ENCODE data around the gene PRR36. TPM values are rescaled to one million over a fixed set of nuclear protein-coding genes. Genes with fewer than 3 reads are reported as not detected.

Gene PRR36
- total RNA-seq, 4 donors from 2014 or later, result 0.52 TPM; not detected in 3

- Histone ChIP-seq H3K4me3 (peak overlapping the region; percentile 46 to 62 (median 54)), H3K27ac (replicated peaks in 1 of 4) (peak overlapping the region; percentile 69 to 96 (median 89)), H3K9me3 (no peaks in the 10 kb centered on the region), H3K36me3 (peaks cover 16 to 23% (median 21%) of the 10 kb centered on the region in 4 donors), H3K27me3 (peaks cover 11 to 59% (median 28%) of the 10 kb centered on the region in 4 donors), H3K4me1 (peaks cover 28 to 56% (median 52%) of the 10 kb centered on the region in 4 donors)
- TF ChIP-seq, protein P1, sequence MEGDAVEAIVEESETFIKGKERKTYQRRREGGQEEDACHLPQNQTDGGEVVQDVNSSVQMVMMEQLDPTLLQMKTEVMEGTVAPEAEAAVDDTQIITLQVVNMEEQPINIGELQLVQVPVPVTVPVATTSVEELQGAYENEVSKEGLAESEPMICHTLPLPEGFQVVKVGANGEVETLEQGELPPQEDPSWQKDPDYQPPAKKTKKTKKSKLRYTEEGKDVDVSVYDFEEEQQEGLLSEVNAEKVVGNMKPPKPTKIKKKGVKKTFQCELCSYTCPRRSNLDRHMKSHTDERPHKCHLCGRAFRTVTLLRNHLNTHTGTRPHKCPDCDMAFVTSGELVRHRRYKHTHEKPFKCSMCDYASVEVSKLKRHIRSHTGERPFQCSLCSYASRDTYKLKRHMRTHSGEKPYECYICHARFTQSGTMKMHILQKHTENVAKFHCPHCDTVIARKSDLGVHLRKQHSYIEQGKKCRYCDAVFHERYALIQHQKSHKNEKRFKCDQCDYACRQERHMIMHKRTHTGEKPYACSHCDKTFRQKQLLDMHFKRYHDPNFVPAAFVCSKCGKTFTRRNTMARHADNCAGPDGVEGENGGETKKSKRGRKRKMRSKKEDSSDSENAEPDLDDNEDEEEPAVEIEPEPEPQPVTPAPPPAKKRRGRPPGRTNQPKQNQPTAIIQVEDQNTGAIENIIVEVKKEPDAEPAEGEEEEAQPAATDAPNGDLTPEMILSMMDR (IDR thresholded peaks at IDR 0.05), result no peak
- no peak for TF ChIP-seq POLR2A (IDR thresholded peaks at IDR 0.05; ENCODE audit: low read depth)
- TF ChIP-seq POLR2AphosphoS5 (IDR thresholded peaks at IDR 0.05), result no peak
- no peak for TF ChIP-seq EP300 (IDR thresholded peaks at IDR 0.05)
- DNase-seq (ENCODE audit: extremely low spot score), result no peak
- 2% methylated on average over 18 of the region's 104 CpGs for WGBS
- intact Hi-C loops (cut with DNase I), result no loop called here
Observed at GRCh38 chr19:7916103-7916954, 42.1 kb upstream of the PRR36 start.

- 55% methylated on average over 16 of the region's 24 CpGs for WGBS
- Histone ChIP-seq H3K4me1 (peaks cover 24 to 51% (median 47%) of the 10 kb centered on the region in 4 donors), H3K4me3 (peak overlapping the region; percentile 46 to 62 (median 54)), H3K27me3 (peaks cover 11 to 59% (median 28%) of the 10 kb centered on the region in 4 donors), H3K9me3 (no peaks in the 10 kb centered on the region), H3K36me3 (peaks cover 25 to 31% (median 29%) of the 10 kb centered on the region in 4 donors), H3K27ac (replicated peaks in 1 of 4) (no peak overlapping the region)
- no peak for DNase-seq (ENCODE audit: extremely low spot score)
- intact Hi-C loops (cut with DNase I), result no loop called here
- TF ChIP-seq POLR2A (IDR thresholded peaks at IDR 0.05; ENCODE audit: low read depth) (no peak), POLR2AphosphoS5 (IDR thresholded peaks at IDR 0.05) (peak in 1 of 2 donors; percentile 19), EP300 (IDR thresholded peaks at IDR 0.05) (no peak)
- TF ChIP-seq, protein P1 (IDR thresholded peaks at IDR 0.05), result no peak
Observed at GRCh38 chr19:7915250-7916102, 41.3 kb upstream of the PRR36 start.

GRCh38 chr19:7914598-7915045 lies 40.4 kb upstream of the PRR36 start, which contains the start of gene TGFBR3L:
Gene TGFBR3L (plus strand): TSS chr19:7914830.
- 72% methylated on average over 11 of the region's 12 CpGs for WGBS

DNA sequence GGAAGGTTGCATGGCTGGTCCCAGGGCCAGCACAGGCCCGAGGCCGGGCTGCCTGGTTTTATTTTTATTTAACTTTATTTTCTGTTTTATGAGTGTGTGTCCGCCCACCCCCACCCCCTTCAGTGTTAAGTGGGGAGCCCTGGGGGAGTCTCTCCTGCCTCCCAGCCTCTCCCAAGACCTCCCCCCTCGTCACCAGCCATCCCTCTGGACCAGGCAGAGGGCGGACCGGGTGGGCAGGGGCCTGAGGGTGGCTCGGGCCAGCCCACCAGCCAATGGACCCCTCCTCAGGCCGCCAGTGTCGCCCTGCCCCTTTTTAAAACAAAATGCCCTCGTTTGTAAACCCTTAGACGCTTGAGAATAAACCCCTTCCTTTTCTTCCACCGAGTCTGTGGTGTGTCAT lies 39.9 kb upstream of the PRR36 start:
- H3K27me3 ChIP-seq, result peaks cover 11 to 51% (median 28%) of the 10 kb centered on the region in 4 donors
- TF ChIP-seq POLR2AphosphoS5 (IDR thresholded peaks at IDR 0.05) (no peak), POLR2A (IDR thresholded peaks at IDR 0.05; ENCODE audit: low read depth) (no peak), EP300 (IDR thresholded peaks at IDR 0.05) (no peak)
- TF ChIP-seq, protein P1 (IDR thresholded peaks at IDR 0.05), result no peak

More at GRCh38 chr19:7914598-7915045, 40.4 kb upstream of the PRR36 start, which contains the start of gene TGFBR3L:
- H3K4me1 ChIP-seq, result peaks cover 24 to 46% (median 42%) of the 10 kb centered on the region in 4 donors
- H3K27me3 ChIP-seq, result peaks cover 11 to 56% (median 28%) of the 10 kb centered on the region in 4 donors
- no peak for DNase-seq (ENCODE audit: extremely low spot score)
- H3K9me3 ChIP-seq, result no peaks in the 10 kb centered on the region
- no peak within 1 kb of the TSS for H3K27ac ChIP-seq (replicated peaks in 1 of 4)
- TF ChIP-seq, protein P1 (IDR thresholded peaks at IDR 0.05), result no peak
- TF ChIP-seq POLR2AphosphoS5 (IDR thresholded peaks at IDR 0.05), result peak in 1 of 2 donors; percentile 8
- TF ChIP-seq POLR2A (IDR thresholded peaks at IDR 0.05; ENCODE audit: low read depth), result no peak
- TF ChIP-seq EP300 (IDR thresholded peaks at IDR 0.05), result no peak
- intact Hi-C loops (cut with DNase I), result no loop called here
- peaks cover 33 to 40% (median 38%) of the 10 kb centered on the region in 4 donors for H3K36me3 ChIP-seq
- H3K4me3 ChIP-seq, result no peak within 1 kb of the TSS

More for the DNA sequence above, 39.9 kb upstream of the PRR36 start:
- intact Hi-C loops (cut with DNase I), result no loop called here
- Histone ChIP-seq H3K9me3 (no peaks in the 10 kb centered on the region), H3K36me3 (peaks cover 37 to 45% (median 43%) of the 10 kb centered on the region in 4 donors), H3K27ac (replicated peaks in 1 of 4) (no peak overlapping the region), H3K4me1 (peaks cover 27 to 44% (median 37%) of the 10 kb centered on the region in 4 donors), H3K4me3 (no peak overlapping the region)
- DNase-seq (ENCODE audit: extremely low spot score), result no peak
- WGBS, result 57% methylated on average over 11 of the region's 12 CpGs

Measured in esophagus muscularis mucosa (tissue), 4 donors.